ENCODE measurements around the gene SLC25A28.

The SLC25A28 gene

DNA sequence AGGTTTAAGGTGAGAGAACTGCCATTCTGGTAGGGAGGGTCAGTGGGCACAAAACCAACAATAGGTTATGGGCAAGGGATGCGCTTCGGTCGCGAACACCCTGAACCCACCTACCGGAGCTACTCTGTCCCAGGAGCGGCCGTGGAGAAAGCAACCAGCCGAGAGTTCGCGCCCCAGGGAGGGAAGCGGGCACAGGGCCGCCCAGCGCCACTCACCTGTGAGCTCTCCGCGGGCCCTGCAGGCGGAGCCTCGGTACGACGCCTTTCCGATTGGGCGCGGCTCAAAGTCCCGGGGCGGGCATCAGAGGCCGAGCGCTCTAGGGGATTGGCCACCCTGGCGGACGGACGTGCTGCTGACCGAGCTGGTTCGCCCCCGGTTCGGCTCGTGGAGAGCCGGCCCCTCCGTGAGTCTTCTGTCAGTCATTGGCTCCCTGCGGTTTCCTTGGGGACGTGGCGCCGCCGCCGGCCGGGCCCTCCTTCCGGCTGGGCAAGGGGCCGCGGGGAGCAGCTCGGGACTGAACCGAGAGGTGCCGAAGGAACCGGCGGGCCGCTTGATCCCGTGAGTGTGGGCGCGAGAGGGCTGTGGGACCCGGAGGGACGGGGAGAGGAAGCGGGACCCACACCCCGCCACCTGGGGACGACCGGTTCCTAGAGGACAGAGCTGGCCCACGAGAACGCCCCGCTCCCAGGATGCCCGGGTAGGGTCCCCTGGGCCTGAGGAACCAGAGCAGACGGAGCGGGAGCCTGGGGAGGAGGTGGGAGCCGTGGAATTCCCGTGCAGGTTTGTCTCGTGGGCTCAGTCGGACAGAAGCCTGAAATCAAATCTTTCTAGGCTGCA, 39.0 kb upstream of the SLC25A28 start, which contains the start of gene ENTPD7 (continued):
- TF ChIP-seq SP2 (tag by site-specific recombination; IDR thresholded peaks at IDR 0.05) (peak; percentile 99), KLF16 (tag by site-specific recombination; IDR thresholded peaks at IDR 0.05) (0 out of 2 replicates have a peak, but pooled peaks have one; percentile 43), ZBTB20 (tag by site-specific recombination; IDR thresholded peaks at IDR 0.05) (peak; percentile 79; the same call in 1 of the 2 replicates), ZXDB (tag by site-specific recombination; IDR thresholded peaks at IDR 0.05) (peak; percentile 77), ZNF501 (tag by site-specific recombination; IDR thresholded peaks at IDR 0.05) (peak; percentile 77), GLIS2 (tag by site-specific recombination; IDR thresholded peaks at IDR 0.05) (peak; percentile 95), ZBTB48 (tag by site-specific recombination; IDR thresholded peaks at IDR 0.05) (peak; percentile 95), ZNF76 (tag by site-specific recombination; IDR thresholded peaks at IDR 0.05; ENCODE audit: borderline replicate concordance, low read depth) (peak; percentile 87), ZBTB7A (tag by site-specific recombination; IDR thresholded peaks at IDR 0.05; ENCODE audit: low read depth) (0 out of 2 replicates have a peak, but pooled peaks have one; percentile 49), ZIC2 (tag by site-specific recombination; IDR thresholded peaks at IDR 0.05) (peak; percentile 83), ZNF174 (tag by site-specific recombination; IDR thresholded peaks at IDR 0.05) (no peak), ZNF658 (tag by site-specific recombination; IDR thresholded peaks at IDR 0.05) (no peak), KLF9 (tag by site-specific recombination; IDR thresholded peaks at IDR 0.05; ENCODE audit: low read depth) (0 out of 2 replicates have a peak, but pooled peaks have one; percentile 25), ZNF561 (tag by site-specific recombination; IDR thresholded peaks at IDR 0.05; ENCODE audit: borderline replicate concordance) (0 out of 2 replicates have a peak, but pooled peaks have one; percentile 49), ZFP69B (tag by site-specific recombination; IDR thresholded peaks at IDR 0.05) (peak; percentile 82), ZBTB8A (tag by site-specific recombination; IDR thresholded peaks at IDR 0.05) (peak; percentile 91), SP3 (tag by site-specific recombination; IDR thresholded peaks at IDR 0.05) (peak; percentile 79), ZNF24 (tag by site-specific recombination; IDR thresholded peaks at IDR 0.05) (0 out of 2 replicates have a peak, but pooled peaks have one; percentile 20), ZNF2 (tag by site-specific recombination; IDR thresholded peaks at IDR 0.05) (peak; percentile 30; the same call in 1 of the 2 replicates), ZNF629 (tag by site-specific recombination; IDR thresholded peaks at IDR 0.05) (0 out of 2 replicates have a peak, but pooled peaks have one; percentile 10), ZNF777 (tag by site-specific recombination; IDR thresholded peaks at IDR 0.05; ENCODE audit: borderline replicate concordance) (peak; percentile 22; the same call in 1 of the 2 replicates), PRDM1 (tag by site-specific recombination; IDR thresholded peaks at IDR 0.05) (peak; percentile 75), ZFP37 (tag by site-specific recombination; IDR thresholded peaks at IDR 0.05) (0 out of 2 replicates have a peak, but pooled peaks have one; percentile 18), ZNF600 (tag by site-specific recombination; IDR thresholded peaks at IDR 0.05) (peak; percentile 64), EGR2 (tag by site-specific recombination; IDR thresholded peaks at IDR 0.05; ENCODE audit: low read depth) (peak; percentile 33; the same call in 1 of the 2 replicates), ZNF335 (tag by site-specific recombination; conservative IDR thresholded peaks at IDR 0.05) (peak; percentile 86), ZNF660 (tag by site-specific recombination; IDR thresholded peaks at IDR 0.05) (peak; percentile 66; the same call in 1 of the 2 replicates), ZBTB17 (tag by site-specific recombination; IDR thresholded peaks at IDR 0.05) (peak; percentile 91; the same call in 1 of the 2 replicates), ZSCAN30 (tag by site-specific recombination; IDR thresholded peaks at IDR 0.05) (peak; percentile 13; the same call in 1 of the 2 replicates), KLF1 (tag by site-specific recombination; IDR thresholded peaks at IDR 0.05) (no peak), ZNF404 (tag by site-specific recombination; IDR thresholded peaks at IDR 0.05) (no peak), ZNF610 (tag by site-specific recombination; IDR thresholded peaks at IDR 0.05; ENCODE audit: borderline replicate concordance) (peak; percentile 17; the same call in 1 of the 2 replicates)
- TF ChIP-seq, protein P1, sequence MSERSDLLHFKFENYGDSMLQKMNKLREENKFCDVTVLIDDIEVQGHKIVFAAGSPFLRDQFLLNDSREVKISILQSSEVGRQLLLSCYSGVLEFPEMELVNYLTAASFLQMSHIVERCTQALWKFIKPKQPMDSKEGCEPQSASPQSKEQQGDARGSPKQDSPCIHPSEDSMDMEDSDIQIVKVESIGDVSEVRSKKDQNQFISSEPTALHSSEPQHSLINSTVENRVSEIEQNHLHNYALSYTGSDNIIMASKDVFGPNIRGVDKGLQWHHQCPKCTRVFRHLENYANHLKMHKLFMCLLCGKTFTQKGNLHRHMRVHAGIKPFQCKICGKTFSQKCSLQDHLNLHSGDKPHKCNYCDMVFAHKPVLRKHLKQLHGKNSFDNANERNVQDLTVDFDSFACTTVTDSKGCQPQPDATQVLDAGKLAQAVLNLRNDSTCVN (tag by site-specific recombination; optimal IDR thresholded peaks at IDR 0.05) = peak; percentile 70
- TF ChIP-seq, protein P2, sequence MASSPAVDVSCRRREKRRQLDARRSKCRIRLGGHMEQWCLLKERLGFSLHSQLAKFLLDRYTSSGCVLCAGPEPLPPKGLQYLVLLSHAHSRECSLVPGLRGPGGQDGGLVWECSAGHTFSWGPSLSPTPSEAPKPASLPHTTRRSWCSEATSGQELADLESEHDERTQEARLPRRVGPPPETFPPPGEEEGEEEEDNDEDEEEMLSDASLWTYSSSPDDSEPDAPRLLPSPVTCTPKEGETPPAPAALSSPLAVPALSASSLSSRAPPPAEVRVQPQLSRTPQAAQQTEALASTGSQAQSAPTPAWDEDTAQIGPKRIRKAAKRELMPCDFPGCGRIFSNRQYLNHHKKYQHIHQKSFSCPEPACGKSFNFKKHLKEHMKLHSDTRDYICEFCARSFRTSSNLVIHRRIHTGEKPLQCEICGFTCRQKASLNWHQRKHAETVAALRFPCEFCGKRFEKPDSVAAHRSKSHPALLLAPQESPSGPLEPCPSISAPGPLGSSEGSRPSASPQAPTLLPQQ (tag by site-specific recombination; IDR thresholded peaks at IDR 0.05) = peak; percentile 86
- TF ChIP-seq, protein P3, sequence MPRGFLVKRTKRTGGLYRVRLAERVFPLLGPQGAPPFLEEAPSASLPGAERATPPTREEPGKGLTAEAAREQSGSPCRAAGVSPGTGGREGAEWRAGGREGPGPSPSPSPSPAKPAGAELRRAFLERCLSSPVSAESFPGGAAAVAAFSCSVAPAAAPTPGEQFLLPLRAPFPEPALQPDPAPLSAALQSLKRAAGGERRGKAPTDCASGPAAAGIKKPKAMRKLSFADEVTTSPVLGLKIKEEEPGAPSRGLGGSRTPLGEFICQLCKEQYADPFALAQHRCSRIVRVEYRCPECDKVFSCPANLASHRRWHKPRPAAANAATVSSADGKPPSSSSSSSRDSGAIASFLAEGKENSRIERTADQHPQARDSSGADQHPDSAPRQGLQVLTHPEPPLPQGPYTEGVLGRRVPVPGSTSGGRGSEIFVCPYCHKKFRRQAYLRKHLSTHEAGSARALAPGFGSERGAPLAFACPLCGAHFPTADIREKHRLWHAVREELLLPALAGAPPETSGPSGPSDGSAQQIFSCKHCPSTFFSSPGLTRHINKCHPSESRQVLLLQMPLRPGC (tag by site-specific recombination; IDR thresholded peaks at IDR 0.05) = peak; percentile 57; the same call in 1 of the 2 replicates
- TF ChIP-seq, protein P4, sequence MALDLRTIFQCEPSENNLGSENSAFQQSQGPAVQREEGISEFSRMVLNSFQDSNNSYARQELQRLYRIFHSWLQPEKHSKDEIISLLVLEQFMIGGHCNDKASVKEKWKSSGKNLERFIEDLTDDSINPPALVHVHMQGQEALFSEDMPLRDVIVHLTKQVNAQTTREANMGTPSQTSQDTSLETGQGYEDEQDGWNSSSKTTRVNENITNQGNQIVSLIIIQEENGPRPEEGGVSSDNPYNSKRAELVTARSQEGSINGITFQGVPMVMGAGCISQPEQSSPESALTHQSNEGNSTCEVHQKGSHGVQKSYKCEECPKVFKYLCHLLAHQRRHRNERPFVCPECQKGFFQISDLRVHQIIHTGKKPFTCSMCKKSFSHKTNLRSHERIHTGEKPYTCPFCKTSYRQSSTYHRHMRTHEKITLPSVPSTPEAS (tag by site-specific recombination; IDR thresholded peaks at IDR 0.05) = no peak
